Activated naive CD8-positive, alpha-beta T cell (primary cell): ENCODE measurements around the gene ELAVL4.

Experiments
- H3K27ac Mint-ChIP-seq: one replicate; pipeline ENCODE4 v1.8.0; 2021; ENCODE audit warnings: mixed read lengths
- H3K27me3 Mint-ChIP-seq: one replicate; pipeline ENCODE4 v1.8.0; 2021; ENCODE audit warnings: mixed read lengths
- H3K36me3 Mint-ChIP-seq: one replicate; pipeline ENCODE4 v1.8.0; 2021; ENCODE audit warnings: mixed read lengths
- H3K4me1 Mint-ChIP-seq: one replicate; pipeline ENCODE4 v1.8.0; 2021; ENCODE audit warnings: low read depth, mixed read lengths
- H3K4me3 Mint-ChIP-seq: one replicate; pipeline ENCODE4 v1.8.0; 2021; ENCODE audit warnings: mild to moderate bottlenecking, mixed read lengths
- H3K9me3 Mint-ChIP-seq: one replicate; pipeline ENCODE4 v1.8.0; 2021; ENCODE audit warnings: low read depth, mixed read lengths

ELAVL4 gene

GRCh38 chr1:50108497-50109059, at the start of gene ELAVL4:
Gene ELAVL4, plus strand, starts transcription at chr1:50108920. Its CDS starts 270 bp downstream, at chr1:50109190.
- H3K9me3 Mint-ChIP-seq, result no peaks in the 10 kb centered on the region
- H3K4me3 Mint-ChIP-seq, result peak within 1 kb of the TSS; percentile 75
- H3K27me3 Mint-ChIP-seq, result peaks cover 45% of the 10 kb centered on the region
- no peak within 1 kb of the TSS for H3K27ac Mint-ChIP-seq
- H3K36me3 Mint-ChIP-seq, result no peaks in the 10 kb centered on the region
- H3K4me1 Mint-ChIP-seq, result peaks cover 22% of the 10 kb centered on the region

GRCh38 chr1:50060279-50060678, 48.4 kb upstream of the ELAVL4 start:
- Mint-ChIP-seq H3K27ac (no peak overlapping the region), H3K4me3 (no peak overlapping the region), H3K4me1 (no peaks in the 10 kb centered on the region), H3K27me3 (no peaks in the 10 kb centered on the region), H3K36me3 (no peaks in the 10 kb centered on the region), H3K9me3 (no peaks in the 10 kb centered on the region)

- Mint-ChIP-seq H3K27ac (no peak overlapping the region), H3K9me3 (no peaks in the 10 kb centered on the region), H3K27me3 (peaks cover 2% of the 10 kb centered on the region), H3K4me1 (no peaks in the 10 kb centered on the region), H3K36me3 (no peaks in the 10 kb centered on the region), H3K4me3 (no peak overlapping the region)
Observed at GRCh38 chr1:50066806-50067205, 41.9 kb upstream of the ELAVL4 start.

GRCh38 chr1:50074931-50075330, 33.8 kb upstream of the ELAVL4 start:
- Mint-ChIP-seq H3K27ac (no peak overlapping the region), H3K36me3 (no peaks in the 10 kb centered on the region), H3K4me1 (no peaks in the 10 kb centered on the region), H3K27me3 (peaks cover 4% of the 10 kb centered on the region), H3K9me3 (no peaks in the 10 kb centered on the region), H3K4me3 (no peak overlapping the region)

GRCh38 chr1:50077273-50077672, 31.4 kb upstream of the ELAVL4 start:
- Mint-ChIP-seq H3K4me1 (no peaks in the 10 kb centered on the region), H3K27me3 (peaks cover 4% of the 10 kb centered on the region), H3K27ac (no peak overlapping the region), H3K9me3 (no peaks in the 10 kb centered on the region), H3K4me3 (no peak overlapping the region), H3K36me3 (no peaks in the 10 kb centered on the region)

- H3K9me3 Mint-ChIP-seq, result no peaks in the 10 kb centered on the region
- peaks cover 6% of the 10 kb centered on the region for H3K27me3 Mint-ChIP-seq
- H3K36me3 Mint-ChIP-seq, result no peaks in the 10 kb centered on the region
- H3K4me3 Mint-ChIP-seq, result no peak overlapping the region
- H3K4me1 Mint-ChIP-seq, result no peaks in the 10 kb centered on the region
- no peak overlapping the region for H3K27ac Mint-ChIP-seq
Observed at GRCh38 chr1:50080904-50081586, 27.7 kb upstream of the ELAVL4 start.

GRCh38 chr1:50084389-50084788, 24.3 kb upstream of the ELAVL4 start:
- no peak overlapping the region for H3K4me3 Mint-ChIP-seq

GRCh38 chr1:50091068-50091467, 17.7 kb upstream of the ELAVL4 start:
- H3K27me3 Mint-ChIP-seq, result peaks cover 10% of the 10 kb centered on the region
- H3K9me3 Mint-ChIP-seq, result no peaks in the 10 kb centered on the region
- H3K36me3 Mint-ChIP-seq, result no peaks in the 10 kb centered on the region
- no peak overlapping the region for H3K27ac Mint-ChIP-seq
- H3K4me1 Mint-ChIP-seq, result no peaks in the 10 kb centered on the region
- no peak overlapping the region for H3K4me3 Mint-ChIP-seq

More at GRCh38 chr1:50084389-50084788, 24.3 kb upstream of the ELAVL4 start:
- Mint-ChIP-seq H3K4me1 (no peaks in the 10 kb centered on the region), H3K36me3 (no peaks in the 10 kb centered on the region), H3K27ac (no peak overlapping the region), H3K9me3 (no peaks in the 10 kb centered on the region), H3K27me3 (peaks cover 6% of the 10 kb centered on the region)

- Mint-ChIP-seq H3K4me3 (no peak overlapping the region), H3K9me3 (no peaks in the 10 kb centered on the region), H3K4me1 (no peaks in the 10 kb centered on the region), H3K27ac (no peak overlapping the region), H3K36me3 (no peaks in the 10 kb centered on the region), H3K27me3 (peaks cover 11% of the 10 kb centered on the region)
Observed at GRCh38 chr1:50095716-50096115, 13.0 kb upstream of the ELAVL4 start.

GRCh38 chr1:50097021-50097679, 11.6 kb upstream of the ELAVL4 start:
- H3K27ac Mint-ChIP-seq, result no peak overlapping the region
- H3K4me3 Mint-ChIP-seq, result no peak overlapping the region
- H3K36me3 Mint-ChIP-seq, result no peaks in the 10 kb centered on the region
- peaks cover 7% of the 10 kb centered on the region for H3K27me3 Mint-ChIP-seq
- no peaks in the 10 kb centered on the region for H3K4me1 Mint-ChIP-seq
- H3K9me3 Mint-ChIP-seq, result no peaks in the 10 kb centered on the region

GRCh38 chr1:50097791-50098190, 10.9 kb upstream of the ELAVL4 start:
- no peaks in the 10 kb centered on the region for H3K9me3 Mint-ChIP-seq
- no peak overlapping the region for H3K27ac Mint-ChIP-seq
- peaks cover 7% of the 10 kb centered on the region for H3K27me3 Mint-ChIP-seq
- H3K4me1 Mint-ChIP-seq, result no peaks in the 10 kb centered on the region
- H3K36me3 Mint-ChIP-seq, result no peaks in the 10 kb centered on the region
- no peak overlapping the region for H3K4me3 Mint-ChIP-seq

GRCh38 chr1:50098591-50099021, 10.1 kb upstream of the ELAVL4 start:
- Mint-ChIP-seq H3K27me3 (peaks cover 7% of the 10 kb centered on the region), H3K36me3 (no peaks in the 10 kb centered on the region), H3K4me3 (no peak overlapping the region), H3K27ac (no peak overlapping the region), H3K4me1 (no peaks in the 10 kb centered on the region), H3K9me3 (no peaks in the 10 kb centered on the region)

GRCh38 chr1:50099654-50100053, 9.1 kb upstream of the ELAVL4 start:
- H3K4me3 Mint-ChIP-seq, result no peak overlapping the region
- no peaks in the 10 kb centered on the region for H3K4me1 Mint-ChIP-seq
- H3K9me3 Mint-ChIP-seq, result no peaks in the 10 kb centered on the region
- no peak overlapping the region for H3K27ac Mint-ChIP-seq
- H3K36me3 Mint-ChIP-seq, result no peaks in the 10 kb centered on the region
- peaks cover 10% of the 10 kb centered on the region for H3K27me3 Mint-ChIP-seq

GRCh38 chr1:50103615-50104081, 5.1 kb upstream of the ELAVL4 start:
- Mint-ChIP-seq H3K36me3 (no peaks in the 10 kb centered on the region), H3K27me3 (peaks cover 19% of the 10 kb centered on the region), H3K4me3 (no peak overlapping the region), H3K27ac (no peak overlapping the region), H3K9me3 (no peaks in the 10 kb centered on the region), H3K4me1 (no peaks in the 10 kb centered on the region)

- Mint-ChIP-seq H3K9me3 (no peaks in the 10 kb centered on the region), H3K27ac (no peak overlapping the region), H3K36me3 (no peaks in the 10 kb centered on the region), H3K4me1 (peaks cover 14% of the 10 kb centered on the region), H3K4me3 (no peak overlapping the region), H3K27me3 (peaks cover 27% of the 10 kb centered on the region)
Observed at GRCh38 chr1:50105433-50105832, 3.3 kb upstream of the ELAVL4 start.
